ENCODE measurements around the gene LMLN.

The LMLN gene

GRCh38 chr3:198027799-198028390 lies 67.9 kb downstream of the LMLN start:
- Histone ChIP-seq H3K36me3 (ENCODE audit: control insufficient read depth, insufficient read depth, low read length) (no peaks in the 10 kb centered on the region), H2AFZ (no peak overlapping the region)
- no peak for TF ChIP-seq CTCF (IDR thresholded peaks at IDR 0.05)

DNA sequence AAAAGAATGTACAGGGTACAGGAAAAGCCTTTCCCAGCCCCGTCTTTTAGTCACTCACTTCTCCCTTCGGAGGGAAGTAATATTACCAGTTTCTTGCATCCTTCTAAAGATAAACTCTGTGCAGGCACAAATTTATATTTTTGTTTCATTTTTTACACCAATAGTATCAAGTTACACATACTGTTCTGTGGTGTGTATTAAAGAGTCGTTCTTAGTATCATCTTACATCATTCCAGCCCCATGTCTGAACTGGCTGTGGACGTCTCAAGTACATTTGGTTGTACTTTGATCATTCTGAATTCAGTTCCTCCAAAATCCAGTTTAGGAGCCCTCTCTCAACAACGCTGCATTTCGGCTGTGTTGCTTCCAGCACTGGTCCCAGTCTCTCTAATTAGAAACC lies 68.7 kb downstream of the LMLN start:
- Histone ChIP-seq H2AFZ (no peak overlapping the region), H3K27me3 (ENCODE audit: control insufficient read depth, insufficient read depth, low read length) (no peaks in the 10 kb centered on the region), H3K9me3 (ENCODE audit: control insufficient read depth, low read length) (no peaks in the 10 kb centered on the region), H3K36me3 (ENCODE audit: control insufficient read depth, insufficient read depth, low read length) (no peaks in the 10 kb centered on the region), H3K4me3 (ENCODE audit: low read depth, low read length) (no peak overlapping the region), H3K4me1 (no peaks in the 10 kb centered on the region), H3K9ac (no peak overlapping the region), H3K4me2 (ENCODE audit: low read length) (no peak overlapping the region), H3K27ac (no peak overlapping the region), H3K79me2 (no peaks in the 10 kb centered on the region)
- TF ChIP-seq CTCF (IDR thresholded peaks at IDR 0.05) = no peak

More at GRCh38 chr3:198027799-198028390, 67.9 kb downstream of the LMLN start:
- Histone ChIP-seq H3K9ac (no peak overlapping the region), H3K27ac (no peak overlapping the region), H3K4me1 (no peaks in the 10 kb centered on the region), H3K4me3 (ENCODE audit: low read depth, low read length) (no peak overlapping the region), H3K4me2 (ENCODE audit: low read length) (no peak overlapping the region), H3K9me3 (ENCODE audit: control insufficient read depth, low read length) (no peaks in the 10 kb centered on the region), H3K79me2 (no peaks in the 10 kb centered on the region), H3K27me3 (ENCODE audit: control insufficient read depth, insufficient read depth, low read length) (no peaks in the 10 kb centered on the region)

DNA sequence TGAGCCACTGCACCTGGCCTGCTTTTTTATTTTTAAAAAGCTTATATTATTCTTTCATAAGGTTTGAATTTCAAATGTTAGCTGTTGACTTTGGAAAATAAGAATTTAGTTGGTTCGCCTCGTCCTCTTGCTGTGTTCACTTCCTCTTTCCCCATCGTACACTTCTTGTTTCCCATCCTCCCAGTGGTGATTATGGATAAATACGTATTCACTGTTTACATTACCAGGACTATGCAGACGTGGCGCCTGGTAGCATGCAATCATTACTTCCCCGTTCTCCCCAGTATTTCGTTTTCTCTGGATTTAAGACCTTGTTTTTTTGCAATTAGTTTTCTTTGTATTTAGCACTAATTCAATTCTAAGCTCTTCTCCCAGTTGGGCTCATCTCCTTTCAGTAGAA lies 70.1 kb downstream of the LMLN start:
- Histone ChIP-seq H2AFZ (no peak overlapping the region), H3K9me3 (ENCODE audit: control insufficient read depth, low read length) (no peaks in the 10 kb centered on the region), H3K9ac (no peak overlapping the region), H3K4me3 (ENCODE audit: low read depth, low read length) (no peak overlapping the region), H3K27ac (no peak overlapping the region), H3K79me2 (no peaks in the 10 kb centered on the region), H3K36me3 (ENCODE audit: control insufficient read depth, insufficient read depth, low read length) (no peaks in the 10 kb centered on the region), H3K4me1 (no peaks in the 10 kb centered on the region), H3K27me3 (ENCODE audit: control insufficient read depth, insufficient read depth, low read length) (no peaks in the 10 kb centered on the region), H3K4me2 (ENCODE audit: low read length) (no peak overlapping the region)
- TF ChIP-seq CTCF (IDR thresholded peaks at IDR 0.05) = no peak

GRCh38 chr3:198030726-198031125 lies 70.7 kb downstream of the LMLN start:
- TF ChIP-seq CTCF (IDR thresholded peaks at IDR 0.05) = no peak
- Histone ChIP-seq H3K27ac (no peak overlapping the region), H3K4me3 (ENCODE audit: low read depth, low read length) (no peak overlapping the region)

More at GRCh38 chr3:198030726-198031125, 70.7 kb downstream of the LMLN start:
- Histone ChIP-seq H2AFZ (no peak overlapping the region), H3K4me2 (ENCODE audit: low read length) (no peak overlapping the region), H3K9ac (no peak overlapping the region), H3K4me1 (no peaks in the 10 kb centered on the region), H3K9me3 (ENCODE audit: control insufficient read depth, low read length) (no peaks in the 10 kb centered on the region), H3K79me2 (no peaks in the 10 kb centered on the region), H3K27me3 (ENCODE audit: control insufficient read depth, insufficient read depth, low read length) (no peaks in the 10 kb centered on the region), H3K36me3 (ENCODE audit: control insufficient read depth, insufficient read depth, low read length) (no peaks in the 10 kb centered on the region)

Data from parathyroid adenoma (tissue), 2 donors.